Upper lobe of left lung (tissue), 4 donors: ENCODE data around the gene PARP2.

ENCODE experiments used
- EP300 ChIP-seq, 4 donors: sonication (generic); formaldehyde crosslinking; IDR thresholded peaks; one replicate each; pipeline ENCODE4 v1.5.1; 2017; ENCODE audit warnings: antibody characterized with exemption in 4 of 4, control low read depth in 2 of 4
- POLR2A ChIP-seq, 4 donors: fragments of 450-650 bp; IDR thresholded peaks; one replicate each; pipeline ENCODE4 v1.5.1; 2016 to 2017; ENCODE audit warnings: antibody characterized with exemption in 4 of 4, mild to moderate bottlenecking in 2 of 4
- POLR2AphosphoS5 ChIP-seq, 2 donors: sonication (generic); formaldehyde crosslinking; IDR thresholded peaks; one replicate each; pipeline ENCODE4 v1.5.1; 2017; ENCODE audit warnings: antibody characterized with exemption in 2 of 2
- TF ChIP-seq, protein P1 (sequence below), 6 experiments: fragments of 450-650 bp in 4 of 6; fragments of 200-600 bp in 2 of 6; sonication (generic) in 2 of 6; IDR thresholded peaks; one replicate each; pipeline ENCODE4 v1.5.1; 2016 to 2019; ENCODE audit warnings: antibody characterized with exemption in 6 of 6

DNA sequence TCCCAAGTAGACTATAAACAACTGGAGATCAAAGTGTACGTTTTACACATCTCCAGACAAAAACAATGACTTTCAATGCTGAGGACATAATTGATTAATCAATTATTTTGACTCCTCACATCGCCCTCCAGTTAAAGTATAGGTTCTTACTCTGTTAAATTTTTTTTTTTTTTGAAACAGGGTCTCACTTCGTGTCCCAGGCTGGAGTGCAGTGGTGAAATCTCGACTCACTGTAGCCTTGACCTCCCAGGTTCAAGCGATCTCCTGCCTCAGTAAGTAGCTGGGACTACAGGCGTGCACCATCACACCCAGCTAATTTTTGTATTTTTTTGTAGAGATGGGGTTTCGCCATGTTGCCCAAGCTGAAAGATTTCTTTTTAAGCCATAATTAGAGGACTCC lies 9.4 kb upstream of the PARP2 start:
- TF ChIP-seq, protein P1, sequence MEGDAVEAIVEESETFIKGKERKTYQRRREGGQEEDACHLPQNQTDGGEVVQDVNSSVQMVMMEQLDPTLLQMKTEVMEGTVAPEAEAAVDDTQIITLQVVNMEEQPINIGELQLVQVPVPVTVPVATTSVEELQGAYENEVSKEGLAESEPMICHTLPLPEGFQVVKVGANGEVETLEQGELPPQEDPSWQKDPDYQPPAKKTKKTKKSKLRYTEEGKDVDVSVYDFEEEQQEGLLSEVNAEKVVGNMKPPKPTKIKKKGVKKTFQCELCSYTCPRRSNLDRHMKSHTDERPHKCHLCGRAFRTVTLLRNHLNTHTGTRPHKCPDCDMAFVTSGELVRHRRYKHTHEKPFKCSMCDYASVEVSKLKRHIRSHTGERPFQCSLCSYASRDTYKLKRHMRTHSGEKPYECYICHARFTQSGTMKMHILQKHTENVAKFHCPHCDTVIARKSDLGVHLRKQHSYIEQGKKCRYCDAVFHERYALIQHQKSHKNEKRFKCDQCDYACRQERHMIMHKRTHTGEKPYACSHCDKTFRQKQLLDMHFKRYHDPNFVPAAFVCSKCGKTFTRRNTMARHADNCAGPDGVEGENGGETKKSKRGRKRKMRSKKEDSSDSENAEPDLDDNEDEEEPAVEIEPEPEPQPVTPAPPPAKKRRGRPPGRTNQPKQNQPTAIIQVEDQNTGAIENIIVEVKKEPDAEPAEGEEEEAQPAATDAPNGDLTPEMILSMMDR (IDR thresholded peaks at IDR 0.05) = no peak
- TF ChIP-seq POLR2A (IDR thresholded peaks at IDR 0.05) (no peak), POLR2AphosphoS5 (IDR thresholded peaks at IDR 0.05) (no peak), EP300 (IDR thresholded peaks at IDR 0.05) (no peak)
